ENCODE results near the gene ME1.

GRCh38 chr6:83265384-83265783 lies 165.5 kb downstream of the ME1 start:
- TF ChIP-seq ZBTB26 (CRISPR knock-in tag; IDR thresholded peaks at IDR 0.05; ENCODE audit: borderline replicate concordance): no peak
- TF ChIP-seq LCORL (IDR thresholded peaks at IDR 0.05): no peak
- no peak for TF ChIP-seq LCORL (CRISPR knock-in tag; IDR thresholded peaks at IDR 0.05)
- TF ChIP-seq TFE3 (CRISPR knock-in tag; IDR thresholded peaks at IDR 0.05): no peak
- no peak for TF ChIP-seq SNRNP70 (IDR thresholded peaks at IDR 0.05; ENCODE audit: low read depth, low read length)
- no peak for TF ChIP-seq CBX2 (IDR thresholded peaks at IDR 0.05; ENCODE audit: low read depth, low read length)
- no peak for TF ChIP-seq CBX2 (CRISPR knock-in tag; IDR thresholded peaks at IDR 0.05; ENCODE audit: low read depth)
- TF ChIP-seq RARG (CRISPR knock-in tag; IDR thresholded peaks at IDR 0.05; ENCODE audit: low read depth): no peak
- TF ChIP-seq ZNF274 (CRISPR knock-in tag; IDR thresholded peaks at IDR 0.05): no peak
